Activated effector memory CD4-positive, alpha-beta T cell treated with Interleukin-2 at 50 U/mL for 16 hours (primary cell): ENCODE data around the gene GRIK2.
"Not testable (repeated sequence)": the region's sequence is repeated elsewhere in the genome, so short reads cannot be mapped to it uniquely, and the experiment has no call there.

ENCODE experiments used
- DNase-seq: peaks from one replicate; pipeline ENCODE4 v3.0.0-alpha.2; 2020

The GRIK2 gene

GRCh38 chr6:101544286-101544685 lies 150.8 kb downstream of the GRIK2 start:
- no peak for DNase-seq

- no peak for DNase-seq
Measured at GRCh38 chr6:101545191-101545590, 151.7 kb downstream of the GRIK2 start.

GRCh38 chr6:101550451-101550850 lies 156.9 kb downstream of the GRIK2 start:
- DNase-seq, result no peak

- DNase-seq, result no peak
Measured at GRCh38 chr6:101554231-101554630, 160.7 kb downstream of the GRIK2 start.

GRCh38 chr6:101558712-101559111 lies 165.2 kb downstream of the GRIK2 start:
- DNase-seq, result no peak

GRCh38 chr6:101572627-101573026 lies 179.1 kb downstream of the GRIK2 start:
- no peak for DNase-seq

GRCh38 chr6:101577091-101577490 lies 183.6 kb downstream of the GRIK2 start:
- no peak for DNase-seq

- DNase-seq, result no peak
Measured at GRCh38 chr6:101578306-101578705, 184.8 kb downstream of the GRIK2 start.

GRCh38 chr6:101582792-101583191 lies 189.3 kb downstream of the GRIK2 start:
- DNase-seq, result no peak

GRCh38 chr6:101585501-101585900 lies 192.0 kb downstream of the GRIK2 start:
- DNase-seq, result no peak

GRCh38 chr6:101588343-101588742 lies 194.8 kb downstream of the GRIK2 start:
- no peak for DNase-seq

- no peak for DNase-seq
Measured at GRCh38 chr6:101595276-101595675, 201.8 kb downstream of the GRIK2 start.

- DNase-seq, result no peak
Measured at GRCh38 chr6:101597693-101598092, 204.2 kb downstream of the GRIK2 start.

GRCh38 chr6:101605426-101605825 lies 211.9 kb downstream of the GRIK2 start:
- DNase-seq, result no peak

- DNase-seq, result no peak
Measured at GRCh38 chr6:101605874-101606273, 212.4 kb downstream of the GRIK2 start.

- DNase-seq, result no peak
Measured at GRCh38 chr6:101607111-101607690, 213.7 kb downstream of the GRIK2 start.

- no peak for DNase-seq
Measured at GRCh38 chr6:101608703-101609102, 215.2 kb downstream of the GRIK2 start.

GRCh38 chr6:101613556-101613955 lies 220.0 kb downstream of the GRIK2 start:
- DNase-seq, result no peak

GRCh38 chr6:101614774-101615173 lies 221.3 kb downstream of the GRIK2 start:
- no peak for DNase-seq

- DNase-seq, result no peak
Measured at GRCh38 chr6:101626269-101626668, 232.8 kb downstream of the GRIK2 start.

GRCh38 chr6:101630941-101631340 lies 237.4 kb downstream of the GRIK2 start:
- no peak for DNase-seq

- no peak for DNase-seq
Measured at GRCh38 chr6:101633081-101633480, 239.6 kb downstream of the GRIK2 start.

- DNase-seq, result not testable (repeated sequence)
Measured at GRCh38 chr6:101638865-101639264, 245.4 kb downstream of the GRIK2 start.

- DNase-seq, result no peak
Measured at GRCh38 chr6:101640131-101640530, 246.6 kb downstream of the GRIK2 start.

- no peak for DNase-seq
Measured at GRCh38 chr6:101645770-101646169, 252.3 kb downstream of the GRIK2 start.
